K562 (cell line): ENCODE data around the gene BEST1. TPM values are rescaled to one million over a fixed set of nuclear protein-coding genes. Genes with fewer than 3 reads are reported as not detected.

ENCODE experiments used
- C11orf30 ChIP-seq: fragments of 450-650 bp; IDR thresholded peaks from 2 replicates; pipeline ENCODE4 v1.6.1; 2016; ENCODE audit warnings: low read depth, mild to moderate bottlenecking
- CBFA2T3 ChIP-seq: fragments of 450-650 bp; IDR thresholded peaks from 2 replicates; pipeline ENCODE4 v1.6.1; 2017
- COPS2 ChIP-seq: fragments of 450-650 bp; conservative IDR thresholded peaks from 2 replicates; pipeline ENCODE4 v1.6.1; 2016; ENCODE audit warnings: mild to moderate bottlenecking, moderate library complexity
- HCFC1 ChIP-seq: IDR thresholded peaks from 2 replicates; pipeline ENCODE4 v1.6.1; 2012; ENCODE audit warnings: low read depth, low read length, improper control_type of control experiment
- MYBL2 ChIP-seq, 2 experiments: fragments of 450-650 bp in 1 of 2; sonication (generic) in 1 of 2; formaldehyde crosslinking in 1 of 2; IDR thresholded peaks; 2 replicates each; pipeline versions ENCODE4 v1.6.1 to v1.8.1; 2017 to 2022; ENCODE audit warnings: borderline replicate concordance in 1 of 2, inconsistent platforms in 1 of 2, low read depth in 1 of 2, mild to moderate bottlenecking in 1 of 2, missing genetic modification reagents in 1 of 2, moderate library complexity in 1 of 2
- NFXL1 ChIP-seq: fragments of 450-650 bp; formaldehyde crosslinking; IDR thresholded peaks from 2 replicates; pipeline ENCODE4 v1.4.0; 2021; ENCODE audit warnings: mild to moderate bottlenecking
- POLR2H ChIP-seq: IDR thresholded peaks from 2 replicates; pipeline ENCODE4 v1.6.1; 2016; ENCODE audit warnings: missing genetic modification characterization, low read depth, mild to moderate bottlenecking, control low read depth, missing compliant biosample characterization, moderate library complexity
- RAD51 ChIP-seq: fragments of 450-650 bp; IDR thresholded peaks from 2 replicates; pipeline ENCODE4 v1.7.1; 2016; ENCODE audit warnings: low read depth, mild to moderate bottlenecking, borderline replicate concordance
- RFX5 ChIP-seq: IDR thresholded peaks from 2 replicates; pipeline ENCODE4 v1.6.1; 2011; ENCODE audit warnings: low read depth, mild to moderate bottlenecking, improper control_type of control experiment, low read length
- SIN3A ChIP-seq, 2 experiments: fragments of 150-350 bp in 1 of 2; IDR thresholded peaks; 2 replicates each; pipeline ENCODE4 v1.6.1; 2011 to 2016; ENCODE audit warnings: borderline replicate concordance in 2 of 2, low read depth in 2 of 2, low read length in 2 of 2, mild to moderate bottlenecking in 2 of 2, moderate library complexity in 2 of 2; ENCODE audit not compliant: control insufficient read depth in 1 of 2
- SIRT6 ChIP-seq: IDR thresholded peaks from one replicate; pipeline ENCODE4 v1.6.1; 2012; ENCODE audit warnings: low read depth, mild to moderate bottlenecking, control low read depth, inconsistent platforms, low read length, moderate library complexity
- STAT5B ChIP-seq: fragments of 250-450 bp; sonication (Bioruptor Pico); IDR thresholded peaks from 2 replicates; pipeline ENCODE4 v1.8.0; 2021; ENCODE audit warnings: mild to moderate bottlenecking, inconsistent platforms
- ZNF134 ChIP-seq: fragments of 250-450 bp; sonication (Bioruptor Pico); conservative IDR thresholded peaks from 2 replicates; pipeline ENCODE4 v1.4.0; 2020
- polyA plus RNA-seq, 8 experiments: library from polyadenylated mRNA; depleted of rRNA in 4 of 8; stranded (reverse) in 5 of 8; unstranded in 3 of 8; fragments of >200 nt; fragmentation: Nextera tagmentation in 2 of 8; fragmentation: Illumina TruSeq in 1 of 8; extraction: Ambion mirVana in 2 of 8; extraction: Trizol in 1 of 8; gene quantifications; 2 replicates each; pipeline versions ENCODE4 v1.2.1 to v1.2.3, GENCODE V29; 2011 to 2014; ENCODE audit warnings: inconsistent platforms in 1 of 8, missing spikeins in 1 of 8
- total RNA-seq, 7 experiments: library from RNA; depleted of rRNA in 6 of 7; stranded (reverse); fragments of >200 nt in 6 of 7; fragmentation: Illumina TruSeq in 2 of 7; extraction: Trizol in 2 of 7; gene quantifications; 2 replicates each; pipeline versions ENCODE4 v1.2.1 to v1.2.3, GENCODE V29; 2011 to 2021; ENCODE audit warnings: low replicate concordance in 1 of 7
- TF ChIP-seq, protein P1 (sequence below): fragments of 250-450 bp; sonication (Bioruptor Pico); IDR thresholded peaks from 2 replicates; pipeline ENCODE4 v1.5.0; 2022; ENCODE audit warnings: mild to moderate bottlenecking
- TF ChIP-seq, protein P2 (sequence below): fragments of 250-450 bp; sonication (Bioruptor Pico); IDR thresholded peaks from 2 replicates; pipeline ENCODE4 v1.8.0; 2022; ENCODE audit warnings: inconsistent platforms, mild to moderate bottlenecking, moderate library complexity, borderline replicate concordance
- TF ChIP-seq, protein P3 (sequence below): sonication (generic); formaldehyde crosslinking; IDR thresholded peaks from 2 replicates; pipeline ENCODE4 v1.8.0; 2023; ENCODE audit warnings: mild to moderate bottlenecking, missing genetic modification reagents
- TF ChIP-seq, protein P4 (sequence below): fragments of 250-450 bp; sonication (Bioruptor Pico); IDR thresholded peaks from 2 replicates; pipeline ENCODE4 v1.8.0; 2021; ENCODE audit warnings: borderline replicate concordance, mild to moderate bottlenecking, moderate library complexity; ENCODE audit not compliant: poor library complexity, severe bottlenecking
- TF ChIP-seq, protein P5 (sequence below): fragments of 250-450 bp; sonication (Bioruptor Pico); IDR thresholded peaks from 2 replicates; pipeline ENCODE4 v1.5.0; 2021

BEST1 gene
- total and polyA plus RNA-seq, 9 of the 15 experiments (the other 6 are each of a cell fraction or from before 2014, with no cell fraction given): 0.07 to 1.3 (median 0.40) TPM

DNA sequence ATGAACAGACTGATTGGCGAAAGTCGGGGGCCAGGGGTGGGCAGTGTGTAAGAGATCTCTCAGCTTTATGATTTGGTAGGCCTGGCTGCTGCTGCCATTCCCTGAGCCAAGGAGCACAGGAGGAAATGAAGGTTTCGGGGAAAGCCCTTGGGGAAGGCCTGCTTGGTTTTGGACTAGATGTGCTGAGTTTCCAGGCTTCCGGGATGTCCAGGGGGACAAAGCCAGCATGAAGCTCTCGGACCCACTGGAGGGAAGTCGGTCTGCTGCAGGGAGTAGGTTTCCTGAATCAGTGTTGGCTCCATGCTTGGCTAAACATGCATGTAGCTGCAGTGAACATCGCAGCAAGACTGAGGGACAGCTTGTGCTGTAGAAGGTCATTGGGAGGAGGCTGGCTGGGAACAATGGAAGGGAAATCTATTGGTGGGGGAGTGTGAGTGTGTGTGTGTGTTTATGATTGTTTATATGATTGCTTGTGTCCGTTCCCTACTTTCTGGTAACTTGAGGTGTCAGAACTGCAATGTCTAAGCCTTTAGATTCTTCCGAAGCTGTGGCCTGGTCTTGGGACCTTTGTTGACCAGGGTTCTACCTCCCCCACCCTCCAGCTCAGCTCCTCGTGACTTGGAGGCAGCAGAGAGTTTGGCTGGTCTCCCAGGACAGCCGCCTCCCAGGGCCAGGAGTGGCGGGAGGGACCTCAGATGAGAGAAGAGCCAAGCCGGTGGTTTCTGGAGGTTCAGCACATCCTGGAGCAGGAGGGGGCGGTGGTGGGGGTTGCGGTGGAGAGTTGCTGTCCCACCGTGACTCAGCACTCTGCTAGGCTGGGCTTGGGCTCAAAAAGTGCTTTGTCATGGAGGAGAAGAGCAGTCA is 21.3 kb downstream of the BEST1 start (continued):
- TF ChIP-seq, protein P1, sequence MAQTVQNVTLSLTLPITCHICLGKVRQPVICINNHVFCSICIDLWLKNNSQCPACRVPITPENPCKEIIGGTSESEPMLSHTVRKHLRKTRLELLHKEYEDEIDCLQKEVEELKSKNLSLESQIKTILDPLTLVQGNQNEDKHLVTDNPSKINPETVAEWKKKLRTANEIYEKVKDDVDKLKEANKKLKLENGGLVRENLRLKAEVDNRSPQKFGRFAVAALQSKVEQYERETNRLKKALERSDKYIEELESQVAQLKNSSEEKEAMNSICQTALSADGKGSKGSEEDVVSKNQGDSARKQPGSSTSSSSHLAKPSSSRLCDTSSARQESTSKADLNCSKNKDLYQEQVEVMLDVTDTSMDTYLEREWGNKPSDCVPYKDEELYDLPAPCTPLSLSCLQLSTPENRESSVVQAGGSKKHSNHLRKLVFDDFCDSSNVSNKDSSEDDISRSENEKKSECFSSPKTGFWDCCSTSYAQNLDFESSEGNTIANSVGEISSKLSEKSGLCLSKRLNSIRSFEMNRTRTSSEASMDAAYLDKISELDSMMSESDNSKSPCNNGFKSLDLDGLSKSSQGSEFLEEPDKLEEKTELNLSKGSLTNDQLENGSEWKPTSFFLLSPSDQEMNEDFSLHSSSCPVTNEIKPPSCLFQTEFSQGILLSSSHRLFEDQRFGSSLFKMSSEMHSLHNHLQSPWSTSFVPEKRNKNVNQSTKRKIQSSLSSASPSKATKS (CRISPR knock-in tag): no peak
- TF ChIP-seq, protein P2, sequence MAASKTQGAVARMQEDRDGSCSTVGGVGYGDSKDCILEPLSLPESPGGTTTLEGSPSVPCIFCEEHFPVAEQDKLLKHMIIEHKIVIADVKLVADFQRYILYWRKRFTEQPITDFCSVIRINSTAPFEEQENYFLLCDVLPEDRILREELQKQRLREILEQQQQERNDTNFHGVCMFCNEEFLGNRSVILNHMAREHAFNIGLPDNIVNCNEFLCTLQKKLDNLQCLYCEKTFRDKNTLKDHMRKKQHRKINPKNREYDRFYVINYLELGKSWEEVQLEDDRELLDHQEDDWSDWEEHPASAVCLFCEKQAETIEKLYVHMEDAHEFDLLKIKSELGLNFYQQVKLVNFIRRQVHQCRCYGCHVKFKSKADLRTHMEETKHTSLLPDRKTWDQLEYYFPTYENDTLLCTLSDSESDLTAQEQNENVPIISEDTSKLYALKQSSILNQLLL: no peak
- no peak for TF ChIP-seq STAT5B
- TF ChIP-seq, protein P3, sequence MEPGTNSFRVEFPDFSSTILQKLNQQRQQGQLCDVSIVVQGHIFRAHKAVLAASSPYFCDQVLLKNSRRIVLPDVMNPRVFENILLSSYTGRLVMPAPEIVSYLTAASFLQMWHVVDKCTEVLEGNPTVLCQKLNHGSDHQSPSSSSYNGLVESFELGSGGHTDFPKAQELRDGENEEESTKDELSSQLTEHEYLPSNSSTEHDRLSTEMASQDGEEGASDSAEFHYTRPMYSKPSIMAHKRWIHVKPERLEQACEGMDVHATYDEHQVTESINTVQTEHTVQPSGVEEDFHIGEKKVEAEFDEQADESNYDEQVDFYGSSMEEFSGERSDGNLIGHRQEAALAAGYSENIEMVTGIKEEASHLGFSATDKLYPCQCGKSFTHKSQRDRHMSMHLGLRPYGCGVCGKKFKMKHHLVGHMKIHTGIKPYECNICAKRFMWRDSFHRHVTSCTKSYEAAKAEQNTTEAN: no peak
- peak; percentile 100 for TF ChIP-seq C11orf30
- TF ChIP-seq SIRT6: no peak
- no peak for TF ChIP-seq COPS2
- no peak for TF ChIP-seq ZNF134 (CRISPR knock-in tag)
- peak; percentile 64; the same call in 1 of the 2 replicates for TF ChIP-seq CBFA2T3
- peak; percentile 83 for TF ChIP-seq RAD51
- TF ChIP-seq, protein P4, sequence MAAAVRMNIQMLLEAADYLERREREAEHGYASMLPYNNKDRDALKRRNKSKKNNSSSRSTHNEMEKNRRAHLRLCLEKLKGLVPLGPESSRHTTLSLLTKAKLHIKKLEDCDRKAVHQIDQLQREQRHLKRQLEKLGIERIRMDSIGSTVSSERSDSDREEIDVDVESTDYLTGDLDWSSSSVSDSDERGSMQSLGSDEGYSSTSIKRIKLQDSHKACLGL (CRISPR knock-in tag): no peak
- peak; percentile 72 for TF ChIP-seq POLR2H (tag)
- TF ChIP-seq SIN3A (IDR thresholded peaks at IDR 0.05; ENCODE audit: borderline replicate concordance in 2 of 2, control insufficient read depth in 1 of 2, low read depth in 2 of 2, low read length in 2 of 2): peak in 1 of 2 experiments; percentile 80; a peak in 2 of 4 replicates
- TF ChIP-seq RFX5: no peak
- TF ChIP-seq HCFC1: no peak; the same call in 1 of the 2 replicates
- no peak for TF ChIP-seq NFXL1 (CRISPR knock-in tag)
- TF ChIP-seq, protein P5, sequence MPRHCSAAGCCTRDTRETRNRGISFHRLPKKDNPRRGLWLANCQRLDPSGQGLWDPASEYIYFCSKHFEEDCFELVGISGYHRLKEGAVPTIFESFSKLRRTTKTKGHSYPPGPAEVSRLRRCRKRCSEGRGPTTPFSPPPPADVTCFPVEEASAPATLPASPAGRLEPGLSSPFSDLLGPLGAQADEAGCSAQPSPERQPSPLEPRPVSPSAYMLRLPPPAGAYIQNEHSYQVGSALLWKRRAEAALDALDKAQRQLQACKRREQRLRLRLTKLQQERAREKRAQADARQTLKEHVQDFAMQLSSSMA (CRISPR knock-in tag): no peak; the same call in 1 of the 2 replicates
- TF ChIP-seq MYBL2 (IDR thresholded peaks at IDR 0.05; ENCODE audit: low read depth): no peak
- no peak for TF ChIP-seq MYBL2 (CRISPR knock-in tag; IDR thresholded peaks at IDR 0.05; ENCODE audit: borderline replicate concordance)
